HEK293 (cell line): ENCODE results near the gene CPXM2.

Experiments used
- CTCF ChIA-PET: fragments of 350-600 bp; formaldehyde crosslinking; extraction: SDS; loops from one replicate; lab custom pipeline; 2021; ENCODE audit warnings: antibody characterized with exemption; lab: Yijun Ruan, JAX
- POLR2A ChIA-PET: fragments of 300-600 bp; formaldehyde crosslinking; extraction: SDS; loops from one replicate; lab custom pipeline; 2020; ENCODE audit warnings: antibody characterized with exemption, inconsistent platforms; lab: Yijun Ruan, JAX
- H3K27ac ChIP-seq: fragments of 200-500 bp; sonication (Bioruptor generic); 2 replicates; pipeline ENCODE4 v1.5.1; 2014; ENCODE audit warnings: low read depth, low read length, control low read depth, inconsistent platforms; ENCODE audit errors: extremely low read depth
- H3K36me3 ChIP-seq, 2 experiments: fragments of 200-500 bp in 1 of 2; sonication (Bioruptor generic) in 1 of 2; 1 replicate in 1 of 2; 2 replicates in 1 of 2; pipeline ENCODE4 v1.5.1; 2014 to 2017; ENCODE audit warnings: inconsistent platforms in 2 of 2, low read length in 2 of 2; ENCODE audit not compliant: control insufficient read depth in 2 of 2, insufficient read depth in 1 of 2
- H3K4me1 ChIP-seq: fragments of 200-500 bp; sonication (Bioruptor generic); 2 replicates; pipeline ENCODE4 v1.5.1; 2014; ENCODE audit warnings: mild to moderate bottlenecking, low read length, inconsistent platforms; ENCODE audit not compliant: control insufficient read depth, insufficient read depth
- H3K4me3 ChIP-seq: 2 replicates; pipeline ENCODE4 v1.5.1; 2011; ENCODE audit warnings: low read depth, mild to moderate bottlenecking, control low read depth, low read length, moderate library complexity
- H3K9me3 ChIP-seq: fragments of 200-500 bp; sonication (Bioruptor generic); 2 replicates; pipeline ENCODE4 v1.5.1; 2014; ENCODE audit warnings: low read depth, low read length, inconsistent platforms; ENCODE audit not compliant: control insufficient read depth, insufficient read depth
- AEBP2 ChIP-seq: fragments of 450-650 bp; formaldehyde crosslinking; IDR thresholded peaks from 2 replicates; pipeline ENCODE4 v1.5.1; 2016; ENCODE audit warnings: missing biosample characterization, missing genetic modification characterization, borderline replicate concordance
- GFI1B ChIP-seq: fragments of 450-650 bp; formaldehyde crosslinking; IDR thresholded peaks from 2 replicates; pipeline ENCODE4 v1.5.1; 2016; ENCODE audit warnings: missing biosample characterization, missing genetic modification characterization
- GLI4 ChIP-seq: fragments of 450-650 bp; formaldehyde crosslinking; IDR thresholded peaks from 2 replicates; pipeline ENCODE4 v1.5.1; 2016; ENCODE audit warnings: missing biosample characterization, missing genetic modification characterization
- GLIS1 ChIP-seq: fragments of 450-650 bp; formaldehyde crosslinking; IDR thresholded peaks from 2 replicates; pipeline ENCODE4 v1.5.1; 2016; ENCODE audit warnings: missing biosample characterization, missing genetic modification characterization
- GLIS2 ChIP-seq: fragments of 450-650 bp; formaldehyde crosslinking; IDR thresholded peaks from 2 replicates; pipeline ENCODE4 v1.5.1; 2016; ENCODE audit warnings: missing biosample characterization, missing genetic modification characterization
- PRDM10 ChIP-seq: fragments of 450-650 bp; formaldehyde crosslinking; IDR thresholded peaks from 2 replicates; pipeline ENCODE4 v1.5.1; 2016; ENCODE audit warnings: missing biosample characterization, missing genetic modification characterization
- SETDB1 ChIP-seq: IDR thresholded peaks from one replicate; pipeline ENCODE4 v1.6.1; 2017; ENCODE audit warnings: mild to moderate bottlenecking, low read length, moderate library complexity, mixed read lengths; ENCODE audit not compliant: insufficient read length
- ZFP69B ChIP-seq: fragments of 450-650 bp; formaldehyde crosslinking; IDR thresholded peaks from 2 replicates; pipeline ENCODE4 v1.5.1; 2016; ENCODE audit warnings: missing biosample characterization, missing genetic modification characterization
- ZNF174 ChIP-seq: fragments of 450-650 bp; formaldehyde crosslinking; IDR thresholded peaks from 2 replicates; pipeline ENCODE4 v1.5.0; 2017; ENCODE audit warnings: missing biosample characterization, mild to moderate bottlenecking, missing genetic modification characterization
- ZNF19 ChIP-seq: fragments of 450-650 bp; formaldehyde crosslinking; IDR thresholded peaks from 2 replicates; pipeline ENCODE4; 2016; ENCODE audit warnings: missing biosample characterization, missing genetic modification characterization, low read depth
- ZNF202 ChIP-seq: fragments of 450-650 bp; formaldehyde crosslinking; IDR thresholded peaks from 2 replicates; pipeline ENCODE4 v1.5.1; 2016; ENCODE audit warnings: missing biosample characterization, missing genetic modification characterization, borderline replicate concordance
- ZNF311 ChIP-seq: fragments of 450-650 bp; formaldehyde crosslinking; IDR thresholded peaks from 2 replicates; pipeline ENCODE4 v1.5.1; 2017; ENCODE audit warnings: missing biosample characterization, missing genetic modification characterization, borderline replicate concordance
- ZNF350 ChIP-seq: fragments of 450-650 bp; formaldehyde crosslinking; IDR thresholded peaks from 2 replicates; pipeline ENCODE4 v1.5.0; 2017; ENCODE audit warnings: missing biosample characterization, mild to moderate bottlenecking, missing genetic modification characterization
- ZNF426 ChIP-seq: fragments of 450-650 bp; formaldehyde crosslinking; IDR thresholded peaks from 2 replicates; pipeline ENCODE4 v1.5.1; 2017; ENCODE audit warnings: missing biosample characterization, missing genetic modification characterization, mild to moderate bottlenecking, inconsistent platforms, moderate library complexity
- ZNF501 ChIP-seq: fragments of 450-650 bp; formaldehyde crosslinking; IDR thresholded peaks from 2 replicates; pipeline ENCODE4 v1.5.1; 2016; ENCODE audit warnings: missing biosample characterization, missing genetic modification characterization
- ZNF521 ChIP-seq: fragments of 450-650 bp; formaldehyde crosslinking; IDR thresholded peaks from 2 replicates; pipeline ENCODE4 v1.5.1; 2017; ENCODE audit warnings: missing biosample characterization, mild to moderate bottlenecking, missing genetic modification characterization
- ZNF549 ChIP-seq: fragments of 450-650 bp; IDR thresholded peaks from 2 replicates; pipeline ENCODE4 v1.5.1; 2018; ENCODE audit warnings: missing biosample characterization, missing genetic modification characterization, mild to moderate bottlenecking, inconsistent platforms, moderate library complexity
- ZNF580 ChIP-seq: fragments of 450-650 bp; formaldehyde crosslinking; IDR thresholded peaks from 2 replicates; pipeline ENCODE4 v1.5.1; 2016; ENCODE audit warnings: missing biosample characterization, missing genetic modification characterization
- ZNF624 ChIP-seq: fragments of 450-650 bp; formaldehyde crosslinking; IDR thresholded peaks from 2 replicates; pipeline ENCODE4 v1.5.1; 2017; ENCODE audit warnings: missing biosample characterization, missing genetic modification characterization
- ZNF629 ChIP-seq: fragments of 450-650 bp; formaldehyde crosslinking; IDR thresholded peaks from 2 replicates; pipeline ENCODE4 v1.5.1; 2017; ENCODE audit warnings: missing biosample characterization, missing genetic modification characterization
- ZNF704 ChIP-seq: fragments of 450-650 bp; formaldehyde crosslinking; IDR thresholded peaks from 2 replicates; pipeline ENCODE4 v1.5.1; 2016; ENCODE audit warnings: missing biosample characterization, missing genetic modification characterization
- ZNF707 ChIP-seq: fragments of 450-650 bp; formaldehyde crosslinking; IDR thresholded peaks from 2 replicates; pipeline ENCODE4 v1.5.1; 2016; ENCODE audit warnings: missing biosample characterization, missing genetic modification characterization
- ZNF76 ChIP-seq: fragments of 450-650 bp; formaldehyde crosslinking; IDR thresholded peaks from 2 replicates; pipeline ENCODE4; 2016; ENCODE audit warnings: low read depth, missing biosample characterization, missing genetic modification characterization, borderline replicate concordance
- ZNF768 ChIP-seq: fragments of 450-650 bp; formaldehyde crosslinking; IDR thresholded peaks from 2 replicates; pipeline ENCODE4 v1.5.1; 2018; ENCODE audit warnings: missing biosample characterization, mild to moderate bottlenecking, missing genetic modification characterization
- ZNF777 ChIP-seq: fragments of 450-650 bp; formaldehyde crosslinking; IDR thresholded peaks from 2 replicates; pipeline ENCODE4 v1.5.1; 2017; ENCODE audit warnings: missing biosample characterization, missing genetic modification characterization, borderline replicate concordance
- ZNF837 ChIP-seq: fragments of 450-650 bp; formaldehyde crosslinking; IDR thresholded peaks from 2 replicates; pipeline ENCODE4 v1.5.1; 2016; ENCODE audit warnings: missing biosample characterization, missing genetic modification characterization
- TF ChIP-seq, protein P1 (sequence below): fragments of 450-650 bp; formaldehyde crosslinking; IDR thresholded peaks from 2 replicates; pipeline ENCODE4 v1.5.1; 2016; ENCODE audit warnings: missing biosample characterization, missing genetic modification characterization

Gene CPXM2

GRCh38 chr10:123808906-123809305 is 82.7 kb downstream of the CPXM2 start:
- no peak overlapping the region for H3K4me3 ChIP-seq
- no peak overlapping the region for H3K27ac ChIP-seq
- ChIA-PET POLR2A (no interaction called here), CTCF (no interaction called here)
- no peaks in the 10 kb centered on the region for H3K36me3 ChIP-seq
- TF ChIP-seq ZNF76 (tag by site-specific recombination) (no peak), AEBP2 (tag by site-specific recombination) (no peak), PRDM10 (tag by site-specific recombination) (no peak), ZNF704 (tag by site-specific recombination) (no peak), ZNF350 (tag by site-specific recombination) (no peak), ZNF501 (no peak), ZNF311 (tag by site-specific recombination) (no peak), GFI1B (no peak), ZNF174 (tag by site-specific recombination) (no peak), ZNF837 (tag by site-specific recombination) (no peak), ZNF768 (tag by site-specific recombination) (no peak), ZNF707 (tag by site-specific recombination) (no peak), ZNF549 (tag by site-specific recombination) (no peak), ZFP69B (tag by site-specific recombination) (no peak)
- TF ChIP-seq, protein P1, sequence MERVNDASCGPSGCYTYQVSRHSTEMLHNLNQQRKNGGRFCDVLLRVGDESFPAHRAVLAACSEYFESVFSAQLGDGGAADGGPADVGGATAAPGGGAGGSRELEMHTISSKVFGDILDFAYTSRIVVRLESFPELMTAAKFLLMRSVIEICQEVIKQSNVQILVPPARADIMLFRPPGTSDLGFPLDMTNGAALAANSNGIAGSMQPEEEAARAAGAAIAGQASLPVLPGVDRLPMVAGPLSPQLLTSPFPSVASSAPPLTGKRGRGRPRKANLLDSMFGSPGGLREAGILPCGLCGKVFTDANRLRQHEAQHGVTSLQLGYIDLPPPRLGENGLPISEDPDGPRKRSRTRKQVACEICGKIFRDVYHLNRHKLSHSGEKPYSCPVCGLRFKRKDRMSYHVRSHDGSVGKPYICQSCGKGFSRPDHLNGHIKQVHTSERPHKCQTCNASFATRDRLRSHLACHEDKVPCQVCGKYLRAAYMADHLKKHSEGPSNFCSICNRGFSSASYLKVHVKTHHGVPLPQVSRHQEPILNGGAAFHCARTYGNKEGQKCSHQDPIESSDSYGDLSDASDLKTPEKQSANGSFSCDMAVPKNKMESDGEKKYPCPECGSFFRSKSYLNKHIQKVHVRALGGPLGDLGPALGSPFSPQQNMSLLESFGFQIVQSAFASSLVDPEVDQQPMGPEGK (tag by site-specific recombination) = no peak
- H3K9me3 ChIP-seq = no peaks in the 10 kb centered on the region
- no peaks in the 10 kb centered on the region for H3K4me1 ChIP-seq

DNA sequence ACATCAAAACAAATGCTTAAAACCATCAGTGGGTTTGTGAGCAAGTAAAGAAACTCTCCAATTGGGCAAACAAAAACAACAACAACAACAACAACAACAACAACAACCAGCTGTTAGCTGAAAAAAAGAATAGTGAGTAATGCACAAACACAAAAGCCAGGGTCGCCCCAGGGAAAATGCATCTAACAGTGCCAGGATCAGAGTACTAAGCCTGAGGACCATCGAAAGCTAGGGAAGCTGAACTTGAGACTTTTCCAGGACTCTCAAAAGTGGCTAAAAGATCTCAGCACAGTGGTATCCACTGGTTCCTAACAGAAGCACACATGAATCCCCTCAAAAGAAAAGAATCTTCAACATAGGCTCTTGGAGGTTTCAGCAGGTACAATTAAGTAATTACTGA is 83.3 kb downstream of the CPXM2 start:
- POLR2A ChIA-PET = no interaction called here
- TF ChIP-seq ZNF521 (tag by site-specific recombination) (no peak), GLIS1 (tag by site-specific recombination) (no peak), ZNF19 (tag by site-specific recombination) (no peak), ZNF580 (tag by site-specific recombination) (no peak), GLIS2 (no peak), ZNF426 (tag by site-specific recombination) (no peak), ZNF202 (tag by site-specific recombination) (no peak), ZNF777 (tag by site-specific recombination) (no peak), GLI4 (tag by site-specific recombination) (no peak), SETDB1 (no peak), ZNF624 (tag by site-specific recombination) (no peak), ZNF629 (tag by site-specific recombination) (no peak)
- no peak overlapping the region for H3K4me3 ChIP-seq

More for the DNA sequence above, 83.3 kb downstream of the CPXM2 start:
- H3K9me3 ChIP-seq = no peaks in the 10 kb centered on the region
- no peaks in the 10 kb centered on the region for H3K4me1 ChIP-seq
- CTCF ChIA-PET = no interaction called here
- no peak overlapping the region for H3K27ac ChIP-seq
- no peaks in the 10 kb centered on the region for H3K36me3 ChIP-seq
